Stomach (tissue), 9 donors: ENCODE measurements around the gene EEF1A2. TPM values are rescaled to one million over a fixed set of nuclear protein-coding genes. Genes with fewer than 3 reads are reported as not detected.

Experiments used
- DNase-seq, 2 donors: peaks; one replicate each; pipeline versions ENCODE4 v3.0.0 to v3.0.0-alpha.2; 2013 to 2019
- H3K27ac ChIP-seq, 5 donors: fragments of 200-600 bp in 4 of 5; sonication (generic) in 4 of 5; one replicate each; pipeline ENCODE4 v1.5.1; 2013 to 2019; ENCODE audit warnings: mild to moderate bottlenecking in 1 of 5, moderate library complexity in 1 of 5
- H3K27me3 ChIP-seq, 3 donors: fragments of 200-600 bp; sonication (generic); one replicate each; pipeline ENCODE4 v1.5.1; 2017 to 2019; ENCODE audit warnings: mixed run types in 1 of 3
- H3K36me3 ChIP-seq, 4 donors: fragments of 200-600 bp; sonication (generic); 1 replicate in 3 of 4; 2 replicates in 1 of 4; pipeline ENCODE4 v1.5.1; 2016 to 2019
- H3K4me1 ChIP-seq, 4 donors: fragments of 200-600 bp; sonication (generic); one replicate each; pipeline ENCODE4 v1.5.1; 2016 to 2019
- H3K4me3 ChIP-seq, 4 donors: fragments of 200-600 bp; sonication (generic) in 3 of 4; one replicate each; pipeline ENCODE4 v1.5.1; 2016 to 2019; ENCODE audit warnings: mild to moderate bottlenecking in 1 of 4
- H3K9me3 ChIP-seq, 4 donors: fragments of 200-600 bp; sonication (generic); one replicate each; pipeline ENCODE4 v1.5.1; 2016 to 2019
- EP300 ChIP-seq: sonication (generic); formaldehyde crosslinking; IDR thresholded peaks from one replicate; pipeline ENCODE4 v1.6.1; 2017; ENCODE audit warnings: antibody characterized with exemption
- POLR2A ChIP-seq, 4 donors: fragments of 450-650 bp; IDR thresholded peaks; one replicate each; pipeline ENCODE4 v1.6.1; 2016; ENCODE audit warnings: antibody characterized with exemption in 4 of 4, control low read depth in 2 of 4, mild to moderate bottlenecking in 1 of 4, moderate library complexity in 1 of 4
- POLR2AphosphoS5 ChIP-seq, 3 donors: sonication (generic); formaldehyde crosslinking; IDR thresholded peaks; one replicate each; pipeline ENCODE4 v1.6.1; 2016; ENCODE audit warnings: antibody characterized with exemption in 3 of 3
- WGBS, 5 donors: extraction: QIAGEN DNeasy Blood & Tissue Kit in 3 of 5; methylation state at CpG; one replicate each; pipeline versions ENCODE4 v1.1.5 to v1.1.7; 2013 to 2018; 5-methylcytosine and 5-hydroxymethylcytosine counted together
- intact Hi-C: fragments of 100-400 bp; cut with DNase I; formaldehyde crosslinking; loops from one replicate; pipeline ENCODE4 v1.15.1; 2023; ENCODE audit warnings: low total_unique reads
- polyA plus RNA-seq, 3 donors: library from polyadenylated mRNA; stranded (reverse); fragments of 200-250 nt; gene quantifications; one replicate each; pipeline ENCODE4 v1.2.3, GENCODE V29; 2013
- total RNA-seq, 5 donors: library from RNA; depleted of rRNA; stranded (reverse); fragments of >200 nt; gene quantifications; one replicate each; pipeline versions ENCODE4 v1.1.0 to v1.2.3, GENCODE V29; 2014 to 2016
- TF ChIP-seq, protein P1 (sequence below), 7 experiments: fragments of 450-650 bp in 4 of 7; fragments of 200-600 bp in 3 of 7; sonication (generic) in 3 of 7; IDR thresholded peaks; one replicate each; pipeline ENCODE4 v1.5.1; 2016 to 2019; ENCODE audit warnings: antibody characterized with exemption in 7 of 7, control low read depth in 2 of 7, mild to moderate bottlenecking in 1 of 7
- donor health status: healthy with polysubstance abuse.
- donor health status: Bipolar disorder and iron deficiency.
- donor health status: healthy.

EEF1A2 gene
- total and polyA plus RNA-seq, 8 donors, result 0.58 to 64.8 (median 23.8) TPM; not detected in 1

DNA sequence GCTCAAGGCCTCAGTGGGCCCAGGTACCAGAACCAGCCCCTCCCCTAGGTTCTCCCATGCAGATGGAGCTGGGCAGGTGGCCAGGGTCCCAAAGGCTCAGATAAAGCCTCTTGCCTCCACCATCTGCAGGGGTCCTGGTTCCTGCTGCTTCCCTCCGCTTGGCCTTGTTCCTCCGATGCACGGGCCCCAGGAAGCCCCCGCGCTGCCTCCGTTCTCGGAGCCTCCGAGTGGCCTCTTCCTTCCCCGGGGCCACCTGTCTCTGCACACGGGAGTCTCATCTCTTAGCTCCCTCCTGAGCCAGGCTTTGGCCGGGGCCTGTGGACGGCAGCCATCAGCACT lies 40.2 kb upstream of the EEF1A2 start:
- Histone ChIP-seq H3K36me3 (no peaks in the 10 kb centered on the region), H3K4me3 (peak overlapping the region in 1 of 4 donors; percentile 50), H3K27me3 (peaks cover 0 to 44% (median 8%) of the 10 kb centered on the region in 3 donors), H3K4me1 (peaks cover 33 to 82% (median 53%) of the 10 kb centered on the region in 4 donors), H3K27ac (peak overlapping the region; percentile 88 to 96 (median 90)), H3K9me3 (no peaks in the 10 kb centered on the region)
- no peak for DNase-seq
- WGBS, 5 donors, result 42 to 62% (median 49%) methylated on average over 10 to 12 of the region's 12 CpGs
- intact Hi-C loops, result loop anchor here (5.0 kb wide), 1 partner anchor 433 kb away; no protein-coding TSS in a partner anchor
- TF ChIP-seq, protein P1, sequence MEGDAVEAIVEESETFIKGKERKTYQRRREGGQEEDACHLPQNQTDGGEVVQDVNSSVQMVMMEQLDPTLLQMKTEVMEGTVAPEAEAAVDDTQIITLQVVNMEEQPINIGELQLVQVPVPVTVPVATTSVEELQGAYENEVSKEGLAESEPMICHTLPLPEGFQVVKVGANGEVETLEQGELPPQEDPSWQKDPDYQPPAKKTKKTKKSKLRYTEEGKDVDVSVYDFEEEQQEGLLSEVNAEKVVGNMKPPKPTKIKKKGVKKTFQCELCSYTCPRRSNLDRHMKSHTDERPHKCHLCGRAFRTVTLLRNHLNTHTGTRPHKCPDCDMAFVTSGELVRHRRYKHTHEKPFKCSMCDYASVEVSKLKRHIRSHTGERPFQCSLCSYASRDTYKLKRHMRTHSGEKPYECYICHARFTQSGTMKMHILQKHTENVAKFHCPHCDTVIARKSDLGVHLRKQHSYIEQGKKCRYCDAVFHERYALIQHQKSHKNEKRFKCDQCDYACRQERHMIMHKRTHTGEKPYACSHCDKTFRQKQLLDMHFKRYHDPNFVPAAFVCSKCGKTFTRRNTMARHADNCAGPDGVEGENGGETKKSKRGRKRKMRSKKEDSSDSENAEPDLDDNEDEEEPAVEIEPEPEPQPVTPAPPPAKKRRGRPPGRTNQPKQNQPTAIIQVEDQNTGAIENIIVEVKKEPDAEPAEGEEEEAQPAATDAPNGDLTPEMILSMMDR (IDR thresholded peaks at IDR 0.05), result no peak
- TF ChIP-seq POLR2A (IDR thresholded peaks at IDR 0.05) (no peak), POLR2AphosphoS5 (IDR thresholded peaks at IDR 0.05) (no peak), EP300 (no peak)

DNA sequence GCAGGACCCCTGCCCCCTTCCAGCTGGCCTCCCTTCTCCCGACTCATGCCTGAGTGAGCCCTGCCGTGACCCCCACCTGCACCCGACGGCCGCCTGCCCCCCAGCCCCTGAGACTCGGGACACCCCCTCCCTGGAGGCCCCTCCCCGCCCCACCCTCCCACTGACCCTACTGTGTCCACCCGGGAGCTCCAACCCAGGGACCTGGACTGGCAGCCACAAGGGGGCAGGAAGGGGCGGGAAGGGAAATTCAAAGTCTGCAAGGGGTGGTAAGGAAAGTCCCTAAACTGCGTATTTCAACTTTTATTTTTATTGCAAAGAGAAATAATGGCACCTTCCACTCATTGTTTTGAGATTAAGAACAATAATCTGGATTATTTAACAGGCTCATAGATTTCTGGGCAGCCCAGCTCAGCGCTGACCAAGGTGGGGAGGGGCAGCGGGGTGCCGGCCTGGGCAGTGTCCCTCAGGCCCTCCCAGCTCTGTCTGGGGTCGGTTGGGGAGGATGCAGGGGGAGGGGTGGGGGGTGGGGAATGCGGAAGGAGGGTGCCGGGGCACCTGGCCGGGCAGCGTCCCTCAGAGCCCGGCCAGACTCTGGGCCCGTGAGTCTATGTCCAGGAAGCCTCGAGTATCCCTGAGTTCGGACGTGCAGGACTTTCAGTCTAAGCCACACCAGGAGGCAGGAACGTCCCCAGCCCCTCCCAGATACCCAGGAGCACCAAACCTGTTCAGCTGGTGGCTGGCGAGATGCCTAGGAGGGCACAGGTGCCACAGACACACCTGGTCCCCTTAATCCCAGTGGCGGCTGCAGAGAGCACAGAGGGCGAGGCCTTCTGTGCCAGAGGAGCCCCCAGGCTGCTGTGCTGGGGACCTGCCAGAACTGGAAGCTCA lies 39.6 kb upstream of the EEF1A2 start:
- H3K36me3 ChIP-seq, result no peaks in the 10 kb centered on the region
- peak overlapping the region; percentile 28 to 50 (median 32) for H3K4me3 ChIP-seq
- peak overlapping the region; percentile 88 to 96 (median 90) for H3K27ac ChIP-seq
- peaks cover 0 to 49% (median 11%) of the 10 kb centered on the region in 3 donors for H3K27me3 ChIP-seq
- peak; percentile 94 to 96 for DNase-seq
- peaks cover 38 to 88% (median 59%) of the 10 kb centered on the region in 4 donors for H3K4me1 ChIP-seq
- no peak for TF ChIP-seq POLR2A (IDR thresholded peaks at IDR 0.05)
- peak in 2 of 3 donors; percentile 80 to 84 for TF ChIP-seq POLR2AphosphoS5 (IDR thresholded peaks at IDR 0.05)
- TF ChIP-seq, protein P1 (IDR thresholded peaks at IDR 0.05), result peak in 1 of 7 experiments; percentile 49
- TF ChIP-seq EP300, result no peak
- 21 to 28% (median 23%) methylated on average over 12 to 27 of the region's 27 CpGs for WGBS, 5 donors
- no peaks in the 10 kb centered on the region for H3K9me3 ChIP-seq
- intact Hi-C loops, result loop anchor here (5.0 kb wide), 1 partner anchor 434 kb away; no protein-coding TSS in a partner anchor

DNA sequence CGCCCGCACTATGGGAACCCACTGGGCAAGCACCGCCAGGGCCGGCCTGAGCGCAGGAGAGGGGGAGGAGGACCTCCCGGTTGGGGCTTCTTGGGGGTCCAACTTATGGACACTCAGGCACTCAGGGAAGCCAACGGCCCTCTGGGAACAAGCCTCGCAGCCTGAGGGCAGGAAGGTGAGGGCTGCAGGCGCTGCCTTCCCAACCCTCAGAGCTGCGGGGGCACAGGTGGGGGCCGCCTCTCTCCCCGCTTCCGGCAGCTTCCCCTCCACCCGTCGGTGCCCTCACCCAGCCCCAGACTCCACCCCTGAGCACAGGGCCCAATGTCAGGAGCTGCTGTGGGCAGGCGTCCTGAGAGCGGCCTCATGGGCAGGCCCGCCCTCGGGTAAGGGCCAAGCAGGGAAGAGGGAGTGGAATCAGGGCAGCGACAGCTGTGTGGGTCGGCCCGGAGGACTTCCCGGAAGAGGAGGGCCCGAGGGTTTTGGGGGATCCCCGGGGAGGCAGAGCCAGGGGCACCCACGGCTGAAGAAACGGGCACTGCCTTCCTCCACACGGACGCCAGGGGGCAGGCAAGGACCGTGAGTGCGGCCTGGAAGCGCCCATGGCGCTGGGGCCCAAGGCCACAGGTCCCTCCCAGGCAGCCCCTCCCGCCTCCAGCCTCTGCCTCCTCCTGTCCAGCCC lies 38.8 kb upstream of the EEF1A2 start:
- peaks cover 38 to 87% (median 61%) of the 10 kb centered on the region in 4 donors for H3K4me1 ChIP-seq
- peak in 2 of 4 donors; percentile 52 to 64 for TF ChIP-seq POLR2A (IDR thresholded peaks at IDR 0.05)
- TF ChIP-seq EP300, result no peak
- TF ChIP-seq, protein P1 (IDR thresholded peaks at IDR 0.05), result peak in 6 of 7 experiments; percentile 80 to 98 (median 94)
- peak; percentile 7 to 93 (median 91) for TF ChIP-seq POLR2AphosphoS5 (IDR thresholded peaks at IDR 0.05)
- peak overlapping the region; percentile 88 to 96 (median 90) for H3K27ac ChIP-seq
- H3K4me3 ChIP-seq, result peak overlapping the region; percentile 28 to 50 (median 32)
- peak; percentile 96 to 97 for DNase-seq
- intact Hi-C loops, result loop anchor here (5.0 kb wide), 1 partner anchor 435 kb away; no protein-coding TSS in a partner anchor
- H3K9me3 ChIP-seq, result no peaks in the 10 kb centered on the region
- no peaks in the 10 kb centered on the region for H3K36me3 ChIP-seq
- 0 to 31% (median 6%) methylated on average over 8 to 34 of the region's 34 CpGs for WGBS, 5 donors
- peaks cover 0 to 57% (median 11%) of the 10 kb centered on the region in 3 donors for H3K27me3 ChIP-seq

DNA sequence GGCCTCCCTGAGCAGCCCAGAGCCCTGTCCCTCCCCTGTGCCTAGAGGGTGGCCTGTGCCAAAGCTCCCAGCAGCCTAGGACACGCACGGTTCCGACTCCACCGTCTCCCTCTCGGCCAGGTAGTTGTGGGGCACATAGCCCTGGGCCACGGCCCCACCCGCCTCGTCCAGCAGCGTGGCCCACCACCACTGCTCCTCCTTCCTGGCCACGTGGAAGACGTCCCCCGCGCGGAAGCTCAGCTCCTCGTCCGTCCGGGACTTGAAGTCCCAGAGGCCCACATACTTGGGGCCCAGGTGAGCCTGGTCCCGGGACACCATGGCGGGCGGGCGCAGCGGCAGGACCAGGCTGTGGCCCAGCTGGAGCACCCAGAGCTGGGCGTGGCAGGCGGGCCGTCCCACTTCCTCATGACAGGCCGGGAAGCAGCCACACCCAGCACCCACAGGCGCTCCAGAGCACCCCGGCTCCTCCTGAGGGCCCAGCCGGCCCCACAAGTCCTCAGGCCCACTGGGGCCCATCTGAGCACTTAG lies 38.2 kb upstream of the EEF1A2 start, which contains the start of gene PTK6:
Gene PTK6 (minus strand): TSS at position 380 of the 528 bp plus-strand sequence. CDS start 62 bp downstream, at position 318.
- peak; percentile 84 to 86 for DNase-seq
- peaks cover 0 to 61% (median 11%) of the 10 kb centered on the region in 3 donors for H3K27me3 ChIP-seq
- H3K27ac ChIP-seq, result peak within 1 kb of the TSS; percentile 88 to 96 (median 90)
- intact Hi-C loops, result loop anchor here (5.0 kb wide), 1 partner anchor 435 kb away; no protein-coding TSS in a partner anchor
- peak within 1 kb of the TSS; percentile 28 to 50 (median 32) for H3K4me3 ChIP-seq
- H3K36me3 ChIP-seq, result no peaks in the 10 kb centered on the region
- peaks cover 38 to 82% (median 61%) of the 10 kb centered on the region in 4 donors for H3K4me1 ChIP-seq
- no peaks in the 10 kb centered on the region for H3K9me3 ChIP-seq
- WGBS, 5 donors, result 30 to 56% (median 32%) methylated on average over 18 to 29 of the region's 29 CpGs
- no peak for TF ChIP-seq EP300
- peak in 2 of 3 donors; percentile 36 to 74 for TF ChIP-seq POLR2AphosphoS5 (IDR thresholded peaks at IDR 0.05)
